HG03135 (cell line): Measurements from ENCODE around the gene EFNA5.

Experiments used
- ATAC-seq: cut with Tn5 transposase; IDR thresholded peaks from one replicate; pipeline ENCODE4 v1.9.1; 2021; ENCODE audit warnings: mild to moderate bottlenecking, moderate library complexity; ENCODE audit not compliant: unreplicated experiment

EFNA5 gene

GRCh38 chr5:107403228-107403953, 267.3 kb downstream of the EFNA5 start:
- no peak for ATAC-seq

- no peak for ATAC-seq
Measured at GRCh38 chr5:107402434-107403227, 268.1 kb downstream of the EFNA5 start.

GRCh38 chr5:107401470-107402122, 269.1 kb downstream of the EFNA5 start:
- ATAC-seq: no peak

- ATAC-seq: no peak
Measured at GRCh38 chr5:107400328-107400727, 270.4 kb downstream of the EFNA5 start.

GRCh38 chr5:107398703-107399102, 272.0 kb downstream of the EFNA5 start:
- ATAC-seq: no peak

- peak; percentile 41 for ATAC-seq
Measured at GRCh38 chr5:107396351-107396690, 274.4 kb downstream of the EFNA5 start.

- peak; percentile 88 for ATAC-seq
Measured at GRCh38 chr5:107395632-107396350, 274.9 kb downstream of the EFNA5 start.

- ATAC-seq: no peak
Measured at GRCh38 chr5:107393851-107394250, 276.9 kb downstream of the EFNA5 start.

- no peak for ATAC-seq
Measured at GRCh38 chr5:107391787-107392186, 278.9 kb downstream of the EFNA5 start.

- no peak for ATAC-seq
Measured at GRCh38 chr5:107389775-107390148, 281.0 kb downstream of the EFNA5 start.

GRCh38 chr5:107389130-107389774, 281.5 kb downstream of the EFNA5 start:
- ATAC-seq: peak; percentile 81

GRCh38 chr5:107388141-107388861, 282.4 kb downstream of the EFNA5 start:
- ATAC-seq: peak; percentile 47

- ATAC-seq: no peak
Measured at GRCh38 chr5:107387526-107388140, 283.1 kb downstream of the EFNA5 start.

GRCh38 chr5:107385708-107386107, 285.0 kb downstream of the EFNA5 start:
- no peak for ATAC-seq

- ATAC-seq: no peak
Measured at GRCh38 chr5:107384256-107384655, 286.5 kb downstream of the EFNA5 start.

- no peak for ATAC-seq
Measured at GRCh38 chr5:107383414-107383813, 287.3 kb downstream of the EFNA5 start.

GRCh38 chr5:107381189-107381856, 289.4 kb downstream of the EFNA5 start:
- no peak for ATAC-seq

GRCh38 chr5:107380654-107381053, 290.1 kb downstream of the EFNA5 start:
- no peak for ATAC-seq
